NK-92 (cell line): ENCODE data around the gene C3orf33.

Experiments used
- DNase-seq: peaks from one replicate; lab custom pipeline; 2025; ENCODE audit not compliant: unreplicated experiment; lab: John Stamatoyannopoulos, UW

The C3orf33 gene

DNA sequence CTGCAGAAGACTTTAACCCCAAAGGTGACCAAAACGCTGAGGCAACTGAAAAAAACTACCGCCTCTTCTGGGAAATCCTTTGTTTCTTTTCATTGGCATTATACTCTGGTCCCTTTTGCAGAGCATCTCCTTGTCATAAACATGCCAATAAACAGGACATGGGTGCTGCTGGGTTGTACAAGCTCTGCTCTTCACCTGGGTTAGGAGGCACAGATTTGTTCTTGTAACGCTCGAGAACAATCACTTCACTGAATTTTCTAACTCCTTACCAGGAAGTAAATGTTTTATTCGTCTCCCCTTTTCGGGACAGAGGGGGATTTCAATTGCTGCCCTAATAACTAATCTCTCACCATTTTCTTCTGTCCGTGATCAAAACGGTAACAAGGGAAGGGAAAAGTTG is 62.5 kb downstream of the C3orf33 start:
- no peak for DNase-seq

GRCh38 chr3:155742349-155742965 is 63.6 kb downstream of the C3orf33 start:
- DNase-seq: no peak

GRCh38 chr3:155741603-155742002 is 64.5 kb downstream of the C3orf33 start:
- no peak for DNase-seq

DNA sequence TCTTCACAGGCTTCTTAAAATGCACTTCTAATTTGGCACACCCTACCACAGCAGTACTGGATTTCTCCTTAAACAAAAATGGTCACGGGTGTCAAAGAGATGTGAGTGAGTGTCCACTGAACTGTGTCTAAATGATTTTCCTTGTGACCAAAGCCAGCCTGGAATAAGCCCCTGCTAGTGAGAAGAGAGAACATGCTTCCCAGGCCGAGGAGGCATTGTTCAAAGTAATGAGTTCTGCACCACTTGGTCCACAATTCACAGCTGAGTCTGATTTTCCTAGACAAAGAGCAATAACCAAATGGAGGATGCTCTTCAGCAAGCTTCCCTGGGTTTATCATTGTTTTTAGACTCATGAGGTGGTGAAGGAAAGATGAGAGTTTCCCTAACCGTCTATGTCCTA is 65.0 kb downstream of the C3orf33 start:
- DNase-seq: no peak

DNA sequence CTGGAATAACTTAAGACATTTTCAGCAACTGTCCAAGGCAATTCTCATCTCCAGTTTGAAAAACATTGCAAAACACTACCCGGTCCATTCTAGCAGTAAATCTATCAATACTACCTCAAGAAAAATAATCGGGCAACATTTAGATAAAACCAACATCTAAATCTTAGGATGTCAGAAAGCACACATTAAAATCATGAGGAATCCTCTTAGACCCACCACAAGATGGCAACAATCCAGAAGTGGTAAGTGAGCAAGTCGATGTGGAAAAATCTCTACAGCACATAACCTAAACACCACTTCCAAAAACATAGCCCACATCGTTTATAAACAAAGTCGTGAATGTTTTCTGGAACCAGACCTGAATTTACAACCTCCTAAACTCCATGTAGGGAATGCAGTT is 66.9 kb downstream of the C3orf33 start:
- no peak for DNase-seq

- no peak for DNase-seq
These were observed 67.5 kb downstream of the C3orf33 start for GRCh38 chr3:155738580-155739076.

- DNase-seq: no peak
These were observed 68.1 kb downstream of the C3orf33 start for GRCh38 chr3:155737844-155738460.

DNA sequence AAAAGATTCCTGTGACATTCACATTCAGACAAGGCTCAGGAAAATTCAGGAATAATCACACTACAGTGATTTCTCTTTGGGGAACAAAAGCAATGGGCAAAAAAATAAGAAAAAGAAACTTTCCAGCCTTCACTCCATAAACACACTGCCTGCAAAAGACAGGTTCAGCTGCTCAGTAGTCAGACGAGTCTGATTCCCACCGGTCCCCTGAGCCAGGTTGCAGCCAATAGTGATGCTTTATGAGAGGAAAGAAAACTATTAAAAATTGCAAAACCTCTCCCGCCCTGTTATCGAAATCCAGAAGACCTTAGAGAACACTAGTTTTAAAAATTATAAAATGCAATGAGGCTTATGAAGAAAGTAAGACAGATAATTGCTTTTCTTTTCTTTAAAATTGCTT is 69.7 kb downstream of the C3orf33 start:
- DNase-seq: no peak

GRCh38 chr3:155730843-155731242 is 75.2 kb downstream of the C3orf33 start:
- DNase-seq: no peak

- DNase-seq: no peak
These were observed 78.2 kb downstream of the C3orf33 start for GRCh38 chr3:155727836-155728235.

DNA sequence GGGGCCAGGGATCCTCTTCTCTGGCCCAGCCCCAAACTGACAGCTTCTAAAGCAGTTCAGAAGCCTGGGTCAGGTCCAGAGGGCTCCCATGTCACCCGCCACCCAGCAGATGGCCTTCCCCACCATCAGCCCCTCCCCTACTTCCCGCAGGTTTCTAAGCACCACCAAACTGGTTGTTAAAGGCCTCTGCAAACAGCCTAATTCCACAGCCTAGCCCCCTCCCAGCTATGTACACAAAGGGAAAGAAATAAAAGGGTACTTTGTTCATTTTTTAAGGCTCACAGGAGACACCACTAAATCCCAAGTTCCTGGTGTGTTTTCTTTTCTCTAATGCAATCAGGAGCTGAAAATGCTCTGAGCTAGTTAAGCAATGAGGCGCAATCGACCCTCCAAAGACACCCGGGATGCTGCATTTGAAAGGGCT is 91.8 kb downstream of the C3orf33 start:
- no peak for DNase-seq
